DMS114 treated with DMSO at 0.1 percent for 48 hours (cell line): ENCODE data around the gene HMGB2.

Experiments
- DNase-seq: peaks from one replicate; lab custom pipeline; 2025; ENCODE audit not compliant: unreplicated experiment; lab: John Stamatoyannopoulos, UW

The HMGB2 gene

DNA sequence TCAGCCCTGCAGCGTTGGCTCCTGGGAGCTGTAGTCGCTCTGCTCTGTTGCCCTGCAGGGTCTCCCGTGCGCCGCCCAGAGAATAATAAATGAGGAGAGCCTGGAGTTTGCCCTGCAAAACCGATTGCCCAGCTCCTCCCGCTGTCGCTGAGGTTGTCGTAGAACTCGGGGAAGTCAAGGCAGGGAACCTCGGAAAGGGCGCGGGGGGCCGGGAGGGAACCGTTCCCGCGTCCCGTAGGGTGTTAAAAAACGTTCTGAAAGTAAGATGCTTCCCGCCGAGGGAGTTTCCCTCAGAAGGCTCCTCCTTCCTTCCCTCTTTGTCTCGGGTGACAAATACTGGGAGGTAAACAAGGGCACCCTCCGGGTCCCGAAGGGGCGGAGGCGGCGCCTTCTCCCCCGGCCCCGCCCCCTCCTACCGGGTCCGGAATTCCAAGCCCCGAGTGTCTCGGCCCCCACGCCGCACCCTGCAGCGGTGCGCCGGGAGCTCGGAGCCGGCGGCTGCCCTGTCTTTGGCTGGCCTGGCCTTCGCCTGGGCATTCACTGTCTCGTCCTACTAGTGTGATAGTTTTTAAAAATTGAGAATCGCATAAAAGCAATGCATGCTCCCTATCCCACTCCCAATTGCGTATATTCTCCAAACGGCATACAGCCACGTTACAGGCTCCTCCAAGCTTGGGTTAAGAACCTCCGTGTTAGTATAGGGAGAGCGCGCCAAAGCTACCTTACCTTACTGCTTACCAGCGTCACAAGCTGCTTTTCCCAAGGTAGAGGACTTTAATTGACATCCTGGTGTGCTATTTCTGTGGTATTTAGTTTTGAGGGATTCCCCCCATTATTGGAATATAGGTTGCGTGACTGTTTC, 964 bp upstream of the HMGB2 start:
- DNase-seq, result peak; percentile 73

DNA sequence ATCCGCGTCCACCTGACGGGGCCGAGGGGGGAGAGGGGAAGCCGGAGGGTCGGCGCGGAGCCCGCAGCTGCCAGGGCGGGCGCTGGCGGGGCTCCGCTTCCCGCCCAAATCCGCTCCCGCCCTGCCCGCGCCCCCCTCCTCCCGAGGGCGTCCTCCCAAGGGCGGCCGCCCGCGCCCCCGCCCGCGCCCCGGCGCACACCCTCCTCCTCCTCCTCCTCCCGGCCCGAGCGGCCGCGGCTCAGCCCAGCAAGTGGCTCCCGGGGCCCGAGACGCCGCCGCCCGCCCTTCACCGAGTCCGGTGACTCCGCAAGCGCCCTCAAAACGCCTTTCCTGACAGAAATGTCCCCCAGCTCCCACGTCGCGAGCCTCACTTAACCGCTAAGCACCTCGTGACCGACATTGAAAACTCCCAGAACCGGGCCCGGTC, 487 bp downstream of the HMGB2 start:
- no peak for DNase-seq

DNA sequence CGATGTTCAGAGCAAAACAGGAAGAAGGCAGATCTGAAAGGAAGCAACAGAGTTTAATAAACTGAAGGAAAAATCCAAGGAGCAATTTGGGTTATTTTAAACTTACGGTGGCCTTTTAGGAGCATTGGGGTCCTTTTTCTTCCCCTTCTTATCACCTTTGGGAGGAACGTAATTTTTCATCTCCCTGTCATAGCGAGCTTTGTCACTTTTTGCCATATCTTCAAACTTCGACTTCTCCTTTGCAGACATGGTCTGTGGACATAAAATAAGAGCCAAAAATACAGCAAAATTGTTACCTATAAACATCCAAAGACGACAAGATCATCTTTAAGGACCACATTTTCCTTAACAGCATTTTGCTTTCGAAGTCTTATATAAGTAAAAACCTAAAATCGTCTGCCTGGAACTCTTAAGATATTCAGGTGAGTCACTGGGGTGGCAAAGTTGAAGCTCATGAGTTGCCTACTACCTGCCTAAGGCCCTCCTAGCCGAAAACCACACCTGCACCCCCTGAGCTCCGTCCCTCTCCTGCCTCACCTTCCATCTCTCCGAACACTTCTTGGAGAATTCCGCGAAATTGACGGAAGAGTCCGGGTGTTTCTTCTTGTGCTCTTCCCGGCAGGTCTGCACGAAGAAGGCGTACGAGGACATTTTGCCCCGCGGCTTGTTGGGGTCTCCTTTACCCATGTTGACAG, 1.0 kb downstream of the HMGB2 start:
- DNase-seq, result no peak

DNA sequence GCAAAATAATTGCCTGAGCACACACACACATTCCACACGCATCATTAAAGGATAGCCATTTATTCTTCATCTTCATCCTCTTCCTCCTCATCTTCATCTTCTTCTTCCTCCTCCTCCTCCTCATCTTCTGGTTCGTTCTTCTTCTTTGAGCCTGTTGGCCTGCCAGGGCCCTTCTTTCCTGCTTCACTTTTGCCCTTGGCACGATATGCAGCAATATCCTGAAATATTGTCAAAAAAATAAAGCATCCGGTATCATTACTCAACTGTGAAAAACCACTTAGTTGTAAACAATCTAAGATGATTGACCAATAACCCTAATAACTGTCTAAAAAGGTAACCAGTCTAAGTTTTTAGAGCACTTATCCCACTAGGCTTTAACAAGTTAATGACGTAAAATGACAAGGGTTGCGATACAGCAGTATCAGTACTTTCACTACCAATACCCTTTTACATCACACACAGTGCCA, 2.1 kb downstream of the HMGB2 start:
- DNase-seq, result no peak

DNA sequence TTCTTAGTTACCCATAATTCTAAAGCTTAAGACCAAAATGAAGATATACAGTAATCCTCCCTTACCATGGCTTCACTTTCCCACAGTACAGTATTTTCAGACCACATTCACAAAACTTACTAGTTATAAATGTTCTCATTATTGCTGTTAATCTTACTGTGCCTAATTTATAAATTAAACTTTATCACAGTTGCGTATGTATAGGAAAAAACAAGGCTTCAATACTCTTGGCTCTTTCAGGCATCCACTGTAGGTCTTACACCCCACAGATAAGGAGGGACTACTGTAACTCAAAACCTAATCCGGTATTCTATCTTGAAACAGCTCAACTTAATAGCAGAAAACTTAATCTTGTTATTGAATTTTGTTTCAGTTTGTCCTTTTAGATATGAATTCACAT, 3.6 kb downstream of the HMGB2 start:
- no peak for DNase-seq

DNA sequence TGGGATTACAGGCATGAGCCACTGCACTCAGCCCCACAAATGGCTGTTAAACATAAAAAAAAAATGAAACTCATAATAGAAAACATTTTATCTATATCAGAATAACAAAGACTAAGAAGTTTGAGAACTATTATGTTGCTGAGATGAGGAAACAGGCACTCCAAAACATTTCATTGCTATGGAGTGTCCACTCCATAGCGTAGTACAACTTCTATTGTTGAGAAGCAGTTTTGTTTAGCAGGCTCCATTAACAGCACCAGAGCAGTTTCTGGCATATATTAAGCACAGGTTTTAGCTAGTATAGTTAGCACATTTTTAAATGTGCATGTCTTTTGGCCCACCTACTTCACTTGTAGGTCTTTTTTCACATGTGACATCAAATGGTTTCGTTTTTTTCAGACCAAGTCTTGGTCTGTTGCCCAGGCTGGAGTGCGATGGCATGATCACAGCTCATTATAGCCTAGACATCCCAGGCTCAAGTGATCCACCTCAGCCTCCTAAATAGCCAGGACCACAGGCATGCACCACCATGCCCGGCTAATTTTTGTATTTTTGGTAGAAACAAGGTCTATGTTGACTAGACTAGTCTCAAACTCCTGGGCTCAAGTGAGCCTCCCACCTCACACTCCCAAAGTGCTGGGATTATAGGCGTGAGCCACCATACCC, 5.8 kb downstream of the HMGB2 start:
- DNase-seq, result no peak

DNA sequence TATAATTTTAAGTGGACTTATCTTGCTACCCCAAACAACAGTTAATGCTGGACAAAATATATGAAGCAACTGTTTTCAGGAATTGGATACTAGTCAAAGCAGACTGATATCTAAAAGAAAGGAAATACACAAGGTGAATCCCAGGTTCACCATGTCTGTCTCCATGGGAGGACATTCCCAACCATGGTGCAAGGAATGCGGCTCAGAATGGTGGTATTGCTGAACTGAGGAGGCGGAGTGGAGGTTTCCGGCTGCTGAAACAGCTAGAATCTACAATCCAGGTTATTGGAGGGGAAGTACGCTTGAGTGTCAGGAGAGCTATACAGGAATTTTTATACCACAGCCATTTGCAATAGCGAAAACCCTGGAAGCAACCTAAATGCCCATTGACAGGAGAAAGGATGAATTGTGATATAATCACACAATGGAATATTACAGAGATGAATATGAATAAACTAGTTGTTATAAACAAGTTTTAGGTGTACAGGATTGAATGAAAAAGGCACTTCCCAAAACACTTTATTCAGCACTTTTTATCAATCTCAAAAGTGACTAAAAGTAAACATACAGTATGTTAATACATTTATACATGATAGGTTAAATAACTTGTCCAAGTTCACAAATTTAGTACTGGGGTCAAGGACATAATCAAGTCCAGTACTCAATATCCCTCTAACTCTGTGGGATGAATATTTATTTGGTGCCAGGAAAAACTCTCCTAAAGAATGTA, 9.0 kb downstream of the HMGB2 start:
- DNase-seq, result no peak

DNA sequence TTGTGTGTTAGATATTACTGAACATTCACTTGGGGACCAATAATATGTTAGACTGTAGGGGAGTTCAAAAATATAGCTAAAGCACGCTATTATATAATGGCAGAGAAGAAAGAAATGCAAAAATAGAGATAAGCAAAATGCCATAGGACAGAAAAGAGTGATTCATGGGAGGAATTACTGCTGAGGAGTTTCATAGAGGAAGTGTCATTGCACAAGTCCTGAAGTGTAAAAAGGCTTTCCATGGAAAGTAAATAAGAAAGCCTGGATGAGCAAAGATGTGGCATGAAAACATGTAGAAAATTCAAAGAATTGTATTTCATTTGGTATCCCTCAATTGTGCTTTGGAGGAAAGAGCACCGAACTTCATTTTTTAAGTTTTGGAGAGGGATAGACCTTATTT, 14.5 kb downstream of the HMGB2 start:
- DNase-seq, result no peak

DNA sequence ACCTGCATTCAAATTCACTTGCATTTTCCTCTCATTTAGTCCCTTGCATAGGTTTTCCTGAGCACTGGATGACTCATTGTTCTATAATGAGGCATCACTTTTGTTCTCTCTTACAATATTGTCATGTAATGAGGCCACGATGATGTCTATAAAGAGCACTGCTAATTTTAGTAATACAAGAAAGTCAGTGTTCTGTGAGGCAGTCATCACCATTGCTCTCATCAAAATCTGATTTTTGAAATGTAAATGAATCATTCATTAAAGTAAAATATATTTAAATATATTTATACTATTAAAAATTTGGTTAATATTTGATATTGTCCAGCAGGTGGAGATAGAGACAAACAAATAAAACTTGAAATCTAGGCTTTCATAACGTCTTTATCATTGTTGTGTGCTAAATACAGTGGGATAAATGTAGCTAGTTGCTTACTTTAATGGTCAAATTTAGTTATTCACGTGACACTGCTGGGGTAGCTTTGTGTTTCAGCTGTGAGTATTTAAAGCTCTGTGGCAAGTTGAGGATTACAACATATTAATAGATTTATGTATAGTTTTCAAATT, 15.4 kb downstream of the HMGB2 start:
- DNase-seq, result peak; percentile 13

DNA sequence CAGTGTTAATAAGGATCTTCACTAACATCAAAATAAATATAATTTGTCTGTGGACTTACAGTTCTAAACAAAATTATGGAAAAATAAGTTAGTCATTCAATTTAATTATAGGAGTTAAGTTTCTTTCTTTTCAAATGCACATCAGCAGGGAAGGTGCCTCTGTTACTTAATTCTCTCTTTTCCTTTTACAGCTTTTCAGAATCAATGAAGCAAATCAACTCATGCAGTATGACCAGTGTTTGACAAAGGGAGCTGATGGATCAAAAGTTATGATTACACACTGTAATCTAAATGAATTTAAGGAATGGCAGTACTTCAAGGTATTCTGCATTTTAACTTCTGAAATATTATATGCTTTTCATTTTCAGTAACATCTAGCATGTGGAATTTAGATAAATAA, 15.9 kb downstream of the HMGB2 start:
- no peak for DNase-seq

DNA sequence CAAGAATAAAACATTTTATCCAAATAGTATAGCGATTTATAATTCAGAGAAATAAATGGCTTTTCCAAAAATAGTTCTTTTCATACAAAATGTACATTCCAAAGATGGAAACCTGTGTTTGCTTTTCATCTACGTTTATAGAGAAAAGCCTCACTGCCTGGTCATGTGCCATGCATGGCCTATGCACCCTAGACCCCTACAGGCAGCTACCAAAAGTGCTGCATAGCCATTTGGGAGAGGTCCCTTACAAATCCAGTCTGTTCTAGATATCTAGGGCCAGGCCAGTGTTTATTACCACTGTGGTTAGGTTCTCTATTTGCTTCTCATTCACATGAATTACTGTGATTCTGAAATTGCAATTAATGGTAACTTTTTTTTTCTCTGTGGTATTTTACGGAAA, 17.2 kb downstream of the HMGB2 start:
- no peak for DNase-seq

DNA sequence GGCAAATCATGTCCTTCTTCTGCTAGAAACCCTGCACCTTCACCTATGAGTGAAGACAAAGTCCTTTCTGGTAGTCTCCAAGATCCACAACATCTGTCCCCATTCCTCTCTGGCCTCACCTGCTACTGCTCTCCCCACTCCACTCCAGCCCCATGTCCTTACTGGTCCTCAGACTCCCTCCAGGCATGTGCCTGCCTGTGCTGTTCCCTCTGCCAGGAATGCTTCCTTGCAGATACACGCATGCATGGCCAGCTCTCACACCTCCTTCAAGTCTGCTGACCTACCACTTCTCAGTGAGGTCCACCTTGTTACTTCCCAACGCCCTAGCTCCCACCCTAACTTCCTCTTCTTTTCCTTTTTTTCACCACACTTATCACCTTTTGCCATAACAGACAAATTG, 18.1 kb downstream of the HMGB2 start:
- DNase-seq, result no peak

DNA sequence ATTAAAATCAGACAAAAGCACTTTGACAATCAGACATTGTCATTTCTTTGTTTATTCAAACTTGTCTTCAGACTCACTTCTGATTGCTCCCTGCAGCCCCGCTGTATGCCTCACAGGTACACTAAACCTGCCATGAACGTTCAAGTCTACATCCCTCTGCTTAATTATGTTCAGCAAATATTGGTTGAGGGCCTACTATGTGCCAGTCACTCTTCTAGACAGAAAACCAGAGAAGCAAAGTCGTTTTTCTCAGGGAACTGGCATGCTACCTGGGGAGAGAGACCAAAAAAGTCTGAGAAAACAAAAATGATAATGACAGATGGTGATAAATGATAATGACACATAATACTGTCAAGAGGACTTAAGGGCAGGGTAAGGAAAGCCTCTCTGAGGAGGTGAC, 19.4 kb downstream of the HMGB2 start:
- no peak for DNase-seq

DNA sequence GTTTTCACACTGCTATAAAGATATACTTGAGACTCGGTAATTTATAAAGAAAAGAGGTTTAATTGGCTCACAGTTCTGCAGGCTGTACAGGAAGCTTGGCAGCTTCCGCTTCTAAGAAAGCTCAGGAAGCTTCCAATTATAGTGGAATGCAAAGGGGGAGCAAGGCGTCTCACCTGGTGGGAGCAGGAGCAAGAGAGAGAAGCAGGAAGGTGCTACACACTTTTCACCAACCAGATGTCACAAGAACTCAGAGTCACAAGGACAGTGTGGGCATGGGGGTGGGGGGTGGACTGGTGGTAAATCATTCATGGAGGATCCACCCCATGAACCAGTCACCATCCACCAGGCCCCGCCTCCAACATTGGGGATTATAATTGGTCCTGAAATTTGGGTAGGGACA, 22.8 kb downstream of the HMGB2 start:
- no peak for DNase-seq

DNA sequence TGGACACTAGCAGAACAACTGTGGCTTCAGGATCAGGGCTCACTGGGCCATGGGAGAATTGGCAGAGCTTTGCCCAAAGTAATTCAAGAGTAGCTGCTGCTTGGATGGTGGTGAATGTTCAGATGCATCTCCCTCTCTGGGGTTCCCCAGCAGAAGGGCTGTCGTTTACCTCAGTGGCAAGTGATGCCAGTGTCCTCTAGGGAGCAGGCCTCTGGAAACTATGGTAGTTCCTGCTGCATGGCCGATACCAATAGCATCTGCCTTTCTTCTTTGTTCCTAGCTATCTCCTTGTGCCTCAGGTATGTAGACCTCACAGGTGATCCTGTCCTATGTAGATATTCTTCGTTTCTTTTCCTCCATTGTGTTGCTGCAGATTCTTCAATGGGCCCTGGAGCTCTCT, 26.4 kb downstream of the HMGB2 start:
- no peak for DNase-seq

DNA sequence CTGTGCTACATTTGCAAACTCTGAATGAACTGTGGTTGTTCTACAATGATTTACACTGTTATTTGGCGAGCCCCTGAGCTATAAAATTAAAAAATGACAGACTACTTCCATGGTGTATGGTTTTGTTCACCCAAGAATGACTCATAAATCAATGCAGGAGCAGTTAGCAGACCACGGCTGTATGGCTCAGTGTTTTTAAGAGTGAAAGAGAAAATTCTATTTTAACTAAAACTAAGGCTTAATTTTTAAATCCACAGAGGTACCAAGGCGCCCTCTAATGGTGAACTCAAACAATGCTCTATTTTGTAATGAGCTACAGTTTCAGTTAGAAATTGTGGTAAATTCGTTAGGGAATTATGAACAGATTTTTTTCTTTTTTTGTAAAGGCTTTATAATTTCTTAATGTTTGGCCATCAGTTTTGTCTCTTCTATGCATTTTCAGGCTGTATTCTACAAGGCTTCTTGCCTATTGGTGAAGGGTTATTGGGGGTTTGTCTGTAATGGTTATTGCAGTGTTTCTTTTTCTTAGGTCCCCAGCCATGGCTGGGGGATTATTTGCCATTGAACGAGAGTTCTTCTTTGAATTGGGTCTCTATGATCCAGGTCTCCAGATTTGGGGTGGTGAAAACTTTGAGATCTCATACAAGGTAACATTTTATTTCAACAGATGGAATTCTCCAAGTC, 32.5 kb downstream of the HMGB2 start:
- no peak for DNase-seq

DNA sequence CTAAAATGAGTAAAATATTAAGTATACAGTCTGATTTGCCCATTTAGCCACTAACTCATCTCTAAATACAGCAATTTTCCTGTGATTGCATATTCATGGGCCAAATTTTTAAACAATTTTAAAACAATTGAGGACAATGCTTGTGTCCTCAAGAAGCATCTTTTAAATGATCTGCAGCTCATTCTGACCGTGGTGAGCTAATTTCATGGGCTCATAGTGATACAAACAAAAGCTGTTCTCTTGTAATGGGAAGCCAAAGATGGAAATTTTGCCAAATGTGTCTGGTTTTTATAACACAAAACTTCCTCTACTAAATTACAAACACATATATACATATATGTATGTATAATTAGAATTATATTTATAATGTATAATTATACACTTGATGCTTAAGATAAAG, 39.7 kb downstream of the HMGB2 start:
- DNase-seq, result no peak

DNA sequence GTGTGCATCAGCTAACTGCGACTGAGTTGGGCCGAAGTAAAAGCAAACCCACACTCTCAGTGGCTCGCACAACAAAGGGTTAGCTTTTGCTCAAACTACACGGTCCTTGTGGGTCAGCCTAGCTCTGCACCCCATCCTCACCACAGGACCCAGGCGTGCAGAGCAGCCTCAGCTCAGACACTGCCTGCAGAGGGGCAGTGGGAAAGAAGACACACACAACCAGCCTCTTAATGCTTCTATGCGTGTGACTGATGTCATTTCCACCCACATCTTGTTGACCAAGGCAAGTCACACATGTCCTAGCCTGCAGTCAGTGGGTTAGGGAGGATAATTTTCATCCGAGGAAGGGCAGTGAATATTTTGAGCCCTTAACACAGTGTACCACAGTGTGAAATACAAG, 40.5 kb downstream of the HMGB2 start:
- no peak for DNase-seq

DNA sequence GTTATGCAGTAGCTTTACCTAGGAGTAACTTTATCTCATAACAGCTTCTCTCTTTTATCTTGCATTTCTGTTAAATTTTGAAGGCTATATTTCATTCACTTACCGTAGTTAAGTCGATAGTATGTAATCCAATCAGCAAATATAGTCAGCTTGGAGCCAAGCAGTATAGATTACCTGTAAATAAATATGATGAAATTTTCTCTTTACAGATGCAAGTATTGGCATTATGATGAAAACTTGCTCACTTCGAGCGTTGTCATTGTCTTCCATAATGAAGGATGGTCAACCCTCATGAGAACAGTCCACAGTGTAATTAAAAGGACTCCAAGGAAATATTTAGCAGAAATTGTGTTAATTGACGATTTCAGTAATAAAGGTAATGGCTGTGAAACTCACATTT, 42.3 kb downstream of the HMGB2 start:
- no peak for DNase-seq

DNA sequence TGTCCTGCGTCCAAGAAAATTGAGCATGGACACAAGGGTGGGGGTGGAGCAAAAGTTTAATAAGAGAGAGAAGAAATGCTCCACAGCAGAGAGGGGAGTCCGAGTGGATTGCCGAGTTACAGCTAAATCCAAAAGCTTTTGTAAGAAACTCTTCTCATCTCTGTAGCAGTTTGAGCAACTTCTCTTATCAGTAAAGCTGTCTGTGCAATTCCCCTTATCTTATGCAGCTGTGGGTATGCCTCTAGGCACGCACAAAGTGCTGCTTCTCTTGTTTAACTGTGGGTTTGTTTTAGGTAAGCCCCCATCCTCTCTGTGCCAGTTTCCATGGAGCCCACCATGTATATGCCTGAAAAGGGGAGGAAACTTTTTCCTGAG, 44.8 kb downstream of the HMGB2 start:
- no peak for DNase-seq
